Fibroblast of pulmonary artery (primary cell): Measurements from ENCODE around the gene NRG2.
A peak's percentile ranks its signal among the peaks of the same experiment; 100 is the strongest.

Experiments
- DNase-seq: peaks from one replicate; pipeline ENCODE4 v3.0.0-alpha.2; 2010; ENCODE audit warnings: low read depth
- H3K4me3 ChIP-seq: replicated peaks from 2 replicates; pipeline ENCODE4 v1.5.1; 2011; ENCODE audit warnings: low read depth, mild to moderate bottlenecking, control low read depth, low read length, moderate library complexity
- TF ChIP-seq, protein P1 (sequence below): IDR thresholded peaks from 2 replicates; pipeline ENCODE4 v1.5.1; 2011; ENCODE audit warnings: mild to moderate bottlenecking, control low read depth, low read length, inconsistent platforms; ENCODE audit errors: missing control alignments

Gene NRG2

DNA sequence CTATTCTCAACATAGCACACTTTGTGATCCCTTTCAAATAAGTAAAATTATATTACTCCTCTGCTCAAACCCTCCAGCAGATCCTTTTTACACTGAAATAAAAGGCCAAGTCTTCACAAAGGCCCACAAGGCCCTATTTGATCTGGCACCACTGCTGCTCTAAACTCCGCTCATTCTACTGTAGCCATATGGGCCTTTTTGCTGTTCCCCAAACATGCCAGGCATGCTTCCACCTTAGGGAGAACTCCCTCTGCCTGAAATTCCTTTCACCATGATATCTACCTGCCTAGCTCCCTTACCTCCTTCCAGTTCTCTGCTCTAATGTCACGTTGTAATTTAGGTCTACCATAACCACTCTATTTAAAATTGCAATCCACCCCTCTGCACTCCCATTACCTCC is 28.3 kb downstream of the NRG2 start:
- TF ChIP-seq, protein P1, sequence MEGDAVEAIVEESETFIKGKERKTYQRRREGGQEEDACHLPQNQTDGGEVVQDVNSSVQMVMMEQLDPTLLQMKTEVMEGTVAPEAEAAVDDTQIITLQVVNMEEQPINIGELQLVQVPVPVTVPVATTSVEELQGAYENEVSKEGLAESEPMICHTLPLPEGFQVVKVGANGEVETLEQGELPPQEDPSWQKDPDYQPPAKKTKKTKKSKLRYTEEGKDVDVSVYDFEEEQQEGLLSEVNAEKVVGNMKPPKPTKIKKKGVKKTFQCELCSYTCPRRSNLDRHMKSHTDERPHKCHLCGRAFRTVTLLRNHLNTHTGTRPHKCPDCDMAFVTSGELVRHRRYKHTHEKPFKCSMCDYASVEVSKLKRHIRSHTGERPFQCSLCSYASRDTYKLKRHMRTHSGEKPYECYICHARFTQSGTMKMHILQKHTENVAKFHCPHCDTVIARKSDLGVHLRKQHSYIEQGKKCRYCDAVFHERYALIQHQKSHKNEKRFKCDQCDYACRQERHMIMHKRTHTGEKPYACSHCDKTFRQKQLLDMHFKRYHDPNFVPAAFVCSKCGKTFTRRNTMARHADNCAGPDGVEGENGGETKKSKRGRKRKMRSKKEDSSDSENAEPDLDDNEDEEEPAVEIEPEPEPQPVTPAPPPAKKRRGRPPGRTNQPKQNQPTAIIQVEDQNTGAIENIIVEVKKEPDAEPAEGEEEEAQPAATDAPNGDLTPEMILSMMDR: no peak
- no peak for DNase-seq
- no peak overlapping the region for H3K4me3 ChIP-seq

DNA sequence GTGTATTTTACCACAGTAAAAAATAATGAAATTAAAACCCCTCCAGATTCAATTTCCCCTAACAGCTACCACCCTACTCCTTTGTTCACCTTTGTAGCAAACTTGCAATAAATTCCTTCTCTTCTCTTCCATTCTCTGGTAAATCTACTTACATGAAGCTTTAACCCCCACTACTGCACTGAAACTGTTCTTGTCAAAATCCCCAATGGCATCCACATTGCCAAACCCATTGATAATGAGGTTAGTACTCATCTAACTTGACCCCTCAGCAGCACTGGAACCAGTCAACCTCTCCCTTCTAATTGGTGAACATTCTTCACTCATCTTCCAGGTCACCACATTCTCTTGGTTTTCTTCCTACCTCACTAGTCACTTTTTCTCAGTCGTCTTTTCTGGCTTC is 29.6 kb downstream of the NRG2 start:
- TF ChIP-seq, protein P1: no peak
- no peak overlapping the region for H3K4me3 ChIP-seq
- no peak for DNase-seq

DNA sequence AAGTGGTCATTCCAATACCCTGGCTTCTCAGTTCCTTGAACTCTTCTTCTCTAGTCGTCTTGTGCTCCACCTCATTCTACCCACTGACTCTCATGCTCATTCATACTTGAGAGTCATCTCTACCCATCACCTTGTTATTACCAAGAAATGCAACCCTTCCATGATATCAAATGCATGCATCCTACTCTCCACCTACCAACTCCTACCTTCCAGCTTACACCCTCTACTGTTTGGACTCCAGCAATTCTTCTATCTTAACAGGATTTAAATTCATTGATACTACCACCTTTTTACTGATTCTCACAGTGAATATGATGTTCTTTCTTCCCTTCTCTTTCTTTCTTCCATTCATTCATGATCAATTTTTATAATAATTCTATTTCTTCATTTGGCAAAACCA is 30.7 kb downstream of the NRG2 start:
- TF ChIP-seq, protein P1: no peak
- no peak overlapping the region for H3K4me3 ChIP-seq
- DNase-seq: no peak

DNA sequence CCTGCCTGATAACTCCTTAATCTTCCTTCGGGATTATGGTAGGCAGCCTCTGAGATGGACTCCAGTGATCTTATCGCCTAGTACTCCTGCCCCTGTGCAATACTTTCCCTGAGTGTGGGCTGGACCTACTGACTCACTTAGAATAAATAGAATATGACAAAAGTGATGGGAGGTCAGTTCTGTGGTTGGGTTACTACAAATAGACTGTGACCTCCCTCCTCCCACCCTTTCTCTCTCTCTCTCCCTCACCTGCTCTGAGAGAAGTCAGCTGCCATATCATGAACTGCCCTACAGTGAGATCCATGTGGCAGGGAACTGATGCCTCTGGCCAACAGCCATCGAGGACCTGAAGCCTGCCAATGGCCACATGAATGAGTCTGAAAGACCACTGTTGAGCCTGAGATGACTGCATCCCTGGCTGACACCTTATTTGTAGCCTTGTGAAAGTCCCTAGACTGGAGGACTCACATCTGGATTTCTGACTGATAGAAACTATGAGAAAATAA is 31.7 kb downstream of the NRG2 start:
- no peak overlapping the region for H3K4me3 ChIP-seq
- TF ChIP-seq, protein P1: no peak
- DNase-seq: peak; percentile 2

DNA sequence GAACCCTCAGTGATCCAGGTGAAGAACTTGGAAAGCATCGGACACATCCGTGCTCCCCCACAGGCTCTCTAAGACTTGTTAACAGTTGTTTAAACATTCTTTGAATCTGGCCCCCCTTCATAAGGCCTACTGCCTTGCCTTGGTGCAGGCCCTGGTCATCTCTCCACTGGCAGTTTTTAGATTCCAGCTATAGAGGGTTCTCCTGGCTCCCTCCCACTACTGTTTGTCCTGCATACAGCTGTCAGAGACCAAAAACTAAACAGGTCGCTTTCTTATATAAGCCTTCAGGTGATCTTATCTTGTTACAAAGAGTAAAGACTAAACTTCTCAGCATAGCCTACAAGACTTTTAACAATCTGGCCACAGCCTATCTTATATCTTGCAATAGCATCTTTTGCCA is 32.3 kb downstream of the NRG2 start:
- TF ChIP-seq, protein P1: no peak
- no peak overlapping the region for H3K4me3 ChIP-seq
- DNase-seq: no peak

DNA sequence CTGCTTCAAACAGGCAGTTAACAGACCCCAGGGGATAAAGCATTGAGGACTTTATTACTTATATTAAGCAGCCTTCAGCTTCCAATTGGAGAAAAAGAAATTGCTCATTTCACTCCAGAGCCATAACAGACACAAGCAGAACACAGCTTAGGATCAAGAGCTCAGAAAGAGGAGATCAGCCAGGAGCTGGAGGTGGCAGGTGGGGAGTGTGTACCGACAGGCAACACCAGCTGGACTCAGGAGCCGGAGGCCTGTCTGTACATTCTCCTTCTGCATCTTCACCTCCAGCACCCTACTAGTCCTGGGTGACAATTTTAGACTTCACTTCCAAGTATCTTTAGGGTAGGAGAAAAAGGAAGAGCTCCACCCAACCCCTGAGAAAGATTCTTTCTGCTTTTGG is 35.8 kb downstream of the NRG2 start:
- no peak overlapping the region for H3K4me3 ChIP-seq
- DNase-seq: no peak
- TF ChIP-seq, protein P1: no peak

DNA sequence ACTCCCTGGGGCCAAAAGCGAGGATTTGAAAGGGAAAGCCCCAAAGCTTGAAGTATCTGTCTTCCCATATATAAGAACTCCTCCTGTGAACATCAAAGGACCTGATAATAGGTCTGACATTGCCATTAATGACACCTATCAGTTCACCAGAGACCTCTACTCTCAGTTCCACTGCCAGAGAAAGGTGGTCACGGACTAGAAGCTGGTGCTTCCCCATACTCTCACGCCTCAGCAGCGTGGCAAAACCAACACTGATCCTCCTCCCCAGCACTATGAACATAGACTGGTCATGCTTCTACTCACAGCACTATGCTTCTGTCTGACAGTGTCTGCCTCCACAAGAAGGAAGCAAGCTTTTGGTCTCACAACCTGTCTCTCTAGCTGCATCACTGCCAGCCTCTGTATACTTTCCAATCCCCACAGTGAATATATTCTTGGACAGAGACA is 37.9 kb downstream of the NRG2 start:
- TF ChIP-seq, protein P1: no peak
- no peak for DNase-seq
- no peak overlapping the region for H3K4me3 ChIP-seq
